GM19455 (cell line): ENCODE data around the gene CBX4.

Experiments
- ATAC-seq: cut with Tn5 transposase; IDR thresholded peaks from one replicate; pipeline ENCODE4 v1.9.1; 2021; ENCODE audit not compliant: unreplicated experiment

Gene CBX4

DNA sequence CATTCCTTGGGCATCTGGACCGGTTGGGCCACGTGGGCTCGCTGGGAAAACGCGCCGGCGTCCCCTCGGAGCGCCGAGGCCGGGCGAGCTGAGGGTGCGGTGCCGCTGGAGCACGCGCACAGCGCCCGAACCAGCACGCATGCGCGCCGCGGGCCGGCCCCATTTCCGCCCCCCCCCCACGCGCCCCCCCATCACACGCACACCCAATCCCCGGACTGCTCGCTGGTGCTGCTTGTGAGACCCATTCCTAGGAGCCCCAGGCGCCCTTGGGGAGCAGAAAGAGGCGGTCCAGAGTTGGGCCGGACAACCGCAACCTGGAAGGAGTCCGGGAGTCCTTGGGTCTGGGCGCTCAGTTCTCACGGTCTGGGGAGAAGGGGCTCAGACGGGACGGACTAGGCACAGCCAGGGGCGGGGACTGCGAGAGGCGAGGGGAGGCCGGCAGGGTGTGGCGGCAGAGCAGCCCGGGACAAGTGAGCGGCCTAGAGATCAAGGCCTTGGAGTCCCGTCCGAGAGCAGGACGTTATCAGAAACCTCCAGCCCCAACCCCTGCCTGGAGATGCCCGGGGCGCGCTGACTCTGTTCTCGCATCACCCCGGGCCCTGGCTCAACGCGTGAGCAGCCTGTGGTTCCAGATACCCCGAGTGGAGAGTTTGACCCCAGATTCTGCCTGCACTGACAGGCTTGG is 36.4 kb downstream of the CBX4 start:
- no peak for ATAC-seq

DNA sequence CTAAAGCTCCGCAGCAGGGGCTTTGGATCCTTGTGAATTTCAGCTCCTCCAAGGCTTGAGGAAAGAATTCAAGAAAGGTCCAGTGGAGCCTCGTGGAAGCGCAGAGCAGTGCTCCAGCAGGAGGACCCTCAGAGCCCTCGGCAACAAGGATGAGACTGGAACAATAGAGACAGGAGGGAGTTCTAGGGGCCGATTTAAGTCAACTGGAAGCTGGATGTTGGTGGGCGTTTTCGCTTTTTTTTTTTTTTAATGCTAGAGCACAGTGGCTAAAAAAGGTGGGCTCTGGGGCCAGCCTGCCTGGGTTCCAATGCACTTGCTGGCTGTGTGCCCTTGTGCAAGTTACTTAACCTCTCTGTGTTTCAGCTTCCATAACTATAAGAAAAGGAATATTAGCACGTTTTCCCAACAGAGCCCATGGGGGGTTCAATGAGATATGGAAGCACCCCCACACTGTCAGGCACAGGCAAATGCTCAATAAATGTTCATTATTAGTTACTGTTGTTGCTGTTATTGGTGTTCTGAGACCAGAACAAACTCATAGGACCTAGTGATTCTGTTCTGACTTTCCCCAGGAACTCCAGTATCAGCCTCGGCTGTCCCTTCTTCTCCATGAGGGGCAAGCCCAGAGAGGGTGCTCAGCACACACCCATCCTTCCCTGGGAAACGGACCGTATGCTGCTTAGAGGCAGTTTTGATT is 37.1 kb downstream of the CBX4 start:
- ATAC-seq, result no peak

DNA sequence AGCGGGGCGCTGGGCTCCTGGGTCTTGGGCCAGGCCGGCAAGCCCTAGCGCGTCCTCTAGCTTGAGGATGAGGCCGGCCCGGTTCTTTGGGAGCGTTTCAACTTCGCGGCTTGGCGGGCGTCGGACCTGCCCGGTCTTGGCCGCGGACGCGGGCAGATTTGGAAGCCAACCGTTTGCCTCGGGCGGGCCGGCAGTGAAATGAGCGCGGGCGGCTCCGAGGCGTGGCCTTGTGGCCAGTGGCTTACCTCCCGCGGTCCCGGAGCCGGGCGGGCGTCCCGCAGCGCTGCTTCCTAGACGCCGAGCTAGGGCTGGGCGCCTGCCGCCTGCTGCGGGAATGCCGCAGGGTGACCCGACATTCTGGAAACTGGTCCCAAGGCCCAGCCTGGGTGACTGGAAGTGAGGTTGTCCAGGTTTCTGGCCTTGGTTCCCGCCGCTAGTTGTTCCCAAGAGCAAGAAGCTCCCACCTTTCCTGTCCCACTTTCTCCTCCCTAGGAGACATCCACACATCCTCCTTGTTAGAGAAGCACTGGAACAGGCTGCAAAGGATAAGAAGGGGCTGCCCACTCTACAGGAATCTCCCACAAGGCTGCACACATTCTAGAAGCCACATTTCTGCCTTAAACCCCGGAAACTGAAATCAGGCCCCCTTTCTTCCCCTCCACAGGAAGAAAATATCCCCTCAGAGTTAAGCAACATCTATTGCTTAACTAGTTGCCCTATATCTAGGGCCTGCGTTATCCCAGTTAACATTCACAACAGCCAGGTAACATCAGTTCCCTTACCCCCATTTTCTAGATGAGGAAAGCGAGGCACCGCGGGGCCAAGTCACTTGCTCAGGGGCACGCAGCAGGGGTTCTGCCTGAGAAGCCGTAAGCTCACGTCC is 37.8 kb downstream of the CBX4 start:
- ATAC-seq, result no peak

DNA sequence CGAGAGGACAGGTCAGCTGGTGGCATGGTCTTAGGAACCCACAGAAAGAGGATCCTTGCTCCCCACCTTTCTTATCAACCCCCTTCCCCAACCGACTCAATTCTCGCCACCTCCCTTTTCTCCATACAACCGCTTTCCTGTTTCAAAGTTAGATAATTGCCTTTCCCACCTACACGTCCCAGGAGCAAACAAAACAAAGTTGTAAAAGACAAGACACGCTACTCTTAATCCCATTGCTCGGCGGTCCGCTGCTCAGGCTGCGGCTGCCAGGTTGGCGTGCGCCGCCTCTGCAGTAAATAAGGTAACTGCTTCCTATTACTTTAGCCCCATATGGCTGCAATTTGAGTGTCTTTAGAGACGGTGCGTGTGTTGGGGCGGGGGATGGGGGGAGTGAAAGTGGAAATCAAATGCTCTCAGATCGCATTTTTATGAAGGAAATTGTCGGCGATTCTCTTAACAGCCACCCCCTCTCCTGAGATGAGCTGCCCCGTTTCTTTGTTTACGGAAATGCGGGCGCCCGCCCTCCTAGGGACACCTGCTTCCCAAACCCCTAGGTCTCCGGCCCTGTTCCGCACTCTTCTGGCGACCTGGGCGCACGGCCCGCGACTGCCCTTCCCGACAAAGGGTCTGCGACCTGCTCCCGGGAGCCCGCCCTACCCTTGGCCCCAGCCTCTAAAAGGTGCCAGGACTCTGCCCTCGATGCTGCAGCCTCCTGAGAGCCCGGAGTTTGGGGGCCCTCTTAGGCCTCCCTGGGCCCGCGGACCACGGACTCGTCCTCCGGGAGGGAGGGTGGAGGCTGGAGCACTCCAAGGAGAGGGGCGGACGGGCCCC is 38.7 kb downstream of the CBX4 start:
- ATAC-seq, result no peak

DNA sequence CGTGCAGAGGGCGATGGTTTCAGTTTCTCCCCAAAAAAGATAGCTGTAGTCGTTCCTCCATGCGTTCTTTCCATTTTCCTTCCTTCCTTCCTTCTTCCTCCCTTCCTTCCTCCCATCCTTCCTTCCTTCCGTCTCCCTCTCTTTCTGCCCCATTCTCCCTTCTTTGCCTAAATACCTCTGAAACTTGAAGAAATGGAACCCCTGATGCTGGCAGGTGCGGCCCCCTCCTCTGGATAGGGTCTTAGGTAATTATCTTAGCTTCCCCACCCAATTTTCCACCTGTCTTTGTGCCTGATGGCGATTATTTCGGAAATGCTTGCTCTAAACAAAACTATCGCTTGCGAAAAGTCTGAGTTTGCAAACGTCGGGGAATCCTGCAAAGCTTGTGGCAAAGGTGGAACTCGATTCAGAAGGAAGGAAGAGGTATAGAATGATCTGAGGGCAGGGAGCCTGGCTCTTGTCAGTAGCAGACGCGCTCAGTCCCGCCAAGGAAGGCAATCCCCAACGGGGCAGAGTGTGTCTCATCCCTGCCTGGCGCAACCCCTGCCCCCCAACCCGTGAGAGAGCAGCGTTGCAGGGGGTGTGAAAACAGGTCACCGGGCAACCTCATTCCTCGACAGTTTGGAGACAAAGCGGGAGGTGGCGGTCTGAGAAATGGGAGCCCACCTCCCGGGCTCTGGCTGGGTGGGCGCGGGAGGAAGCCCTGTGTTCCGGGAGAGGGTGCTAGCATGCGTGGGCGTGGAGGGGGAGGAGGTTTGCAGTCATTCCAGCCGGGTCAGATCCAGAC is 39.5 kb downstream of the CBX4 start:
- ATAC-seq, result no peak

DNA sequence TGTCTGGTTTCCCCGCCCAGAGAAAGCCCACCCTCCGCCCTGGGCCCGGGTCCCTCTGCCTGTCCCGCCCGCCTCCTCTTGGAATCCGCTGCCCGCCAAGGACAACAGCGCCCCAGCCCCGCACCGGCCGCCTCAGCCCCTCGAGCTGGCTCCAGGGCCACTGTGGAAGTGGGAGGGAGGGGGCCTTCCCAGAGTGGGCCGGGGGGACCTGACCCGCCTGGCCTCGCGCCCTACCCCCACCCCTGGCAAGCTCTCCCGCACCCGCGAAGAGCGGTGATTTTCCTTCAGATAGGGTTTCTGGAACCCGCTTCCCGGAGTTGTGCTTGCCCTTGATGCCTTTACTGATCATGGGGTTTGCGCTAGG is 40.1 kb downstream of the CBX4 start:
- ATAC-seq, result no peak

DNA sequence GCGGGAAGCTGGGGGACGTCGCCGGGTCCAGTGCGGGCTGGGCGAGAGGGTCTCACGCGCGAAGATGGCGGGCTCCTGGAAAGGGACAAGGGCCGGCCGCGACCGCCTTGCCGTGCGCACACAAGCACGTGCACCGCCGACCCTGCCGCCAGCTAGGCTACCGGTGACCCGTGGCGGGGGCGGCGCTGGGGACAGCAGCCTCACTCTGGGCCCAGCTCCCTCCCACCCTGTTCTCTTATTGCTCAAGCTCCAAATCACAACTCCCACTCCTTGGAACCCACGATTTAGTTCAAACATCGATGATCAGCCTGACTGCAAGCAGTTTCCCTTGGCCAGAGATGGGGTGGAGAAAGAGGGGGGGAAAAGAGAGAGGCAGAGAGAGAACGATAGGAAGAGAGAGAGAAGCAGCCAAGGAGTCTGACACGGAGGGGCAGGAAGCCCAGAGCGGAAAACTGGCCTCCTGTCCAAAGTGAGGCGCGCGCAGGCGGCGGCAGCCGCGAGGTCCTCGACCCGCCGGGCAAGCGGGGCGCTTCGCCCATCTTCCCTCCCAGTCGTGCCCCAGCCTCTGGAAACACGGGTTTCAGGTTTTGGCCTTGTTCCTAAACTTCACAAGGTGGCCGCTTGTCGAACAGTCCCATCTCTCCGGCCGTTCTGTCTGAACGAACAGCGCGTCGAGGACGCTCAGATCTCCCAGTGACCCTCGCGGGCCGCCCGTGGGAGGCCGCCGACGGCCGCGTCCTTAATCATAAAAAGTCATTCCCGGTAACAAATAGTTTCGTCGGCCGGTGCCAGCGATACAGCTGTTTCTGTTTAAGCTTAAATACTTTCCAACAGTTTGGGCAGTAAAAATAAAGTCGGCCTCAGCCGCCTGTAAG is 40.7 kb downstream of the CBX4 start:
- no peak for ATAC-seq

DNA sequence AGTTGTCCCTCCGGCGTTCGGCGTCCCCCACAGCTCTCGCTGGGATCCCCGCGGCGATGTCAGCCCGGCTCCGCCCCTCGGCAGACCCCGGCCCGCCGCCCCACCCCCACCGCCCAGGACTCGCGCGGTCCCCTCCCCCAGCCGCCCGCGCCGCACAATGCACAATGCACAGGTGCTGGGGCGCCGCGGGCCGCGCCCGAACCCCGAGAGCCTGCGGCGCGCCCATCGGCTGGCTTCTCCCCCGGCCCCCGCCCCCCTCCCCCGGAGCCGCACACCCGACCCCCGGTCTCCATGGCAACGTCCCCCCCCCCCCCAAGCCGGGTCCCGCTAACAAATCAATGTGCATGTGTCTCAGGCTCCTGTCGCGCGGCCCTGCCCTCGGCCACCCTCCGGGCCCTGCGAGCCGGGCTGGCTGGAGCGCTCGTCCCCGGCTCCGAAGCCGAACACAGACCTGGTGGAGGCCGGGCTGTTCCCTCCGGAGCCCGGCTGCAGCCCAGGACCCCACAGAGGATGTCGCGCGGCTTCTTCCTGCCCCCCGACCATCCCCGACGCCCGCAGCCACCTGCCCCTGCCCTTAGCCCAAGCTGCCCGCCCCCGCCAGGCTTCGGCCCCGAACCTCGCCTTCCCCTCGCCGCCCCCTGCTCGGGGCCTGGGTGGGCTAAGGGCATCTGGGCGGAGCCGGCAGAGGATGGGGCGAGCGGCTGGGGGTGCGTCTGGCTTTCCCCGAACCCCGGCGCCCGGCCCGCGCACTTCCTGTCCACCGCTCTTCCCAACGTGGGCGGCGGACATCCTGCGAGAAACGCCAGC is 41.5 kb downstream of the CBX4 start:
- ATAC-seq, result peak; percentile 22

DNA sequence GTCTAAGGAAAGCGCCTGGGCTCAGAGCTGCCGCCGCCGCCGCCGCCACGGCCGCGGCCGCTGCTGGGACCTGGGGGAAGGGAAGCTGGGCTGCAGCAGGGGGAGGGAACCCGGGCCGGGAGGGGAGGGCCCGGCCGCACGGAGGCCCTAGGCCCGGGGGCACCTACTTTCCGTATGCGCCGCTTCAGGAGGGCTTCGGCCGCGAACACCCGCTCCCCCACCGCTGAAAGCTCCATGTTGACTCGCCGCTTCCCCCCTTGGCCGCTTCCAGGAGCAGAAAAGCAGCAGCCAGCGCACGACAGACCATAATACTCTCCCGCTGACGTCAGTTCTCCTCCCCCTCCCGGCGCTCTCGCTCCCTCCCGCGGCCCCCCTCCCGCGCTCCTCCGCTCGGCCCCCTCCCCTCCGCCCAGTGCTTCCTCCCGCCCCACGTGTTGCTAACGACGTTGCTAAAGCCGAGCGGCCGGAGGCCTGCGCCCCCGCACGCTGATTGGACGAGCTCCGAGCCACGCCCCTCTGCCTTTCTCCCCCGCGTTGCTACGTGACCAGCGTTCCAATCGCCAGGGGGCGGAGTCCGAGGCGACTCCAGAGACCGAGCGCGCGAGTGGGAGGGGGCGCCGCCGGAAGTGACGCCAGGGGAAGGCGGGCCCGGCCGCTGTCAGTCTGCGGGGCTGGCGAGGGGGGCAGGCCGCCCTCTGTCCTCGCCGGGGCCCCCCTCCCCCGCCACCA is 42.3 kb downstream of the CBX4 start, which contains the start of gene CBX8:
Gene CBX8, minus strand, starts transcription at position 315 of the 729 bp plus-strand sequence. Its CDS starts 79 bp downstream, at position 236.
- peak; percentile 80 for ATAC-seq

DNA sequence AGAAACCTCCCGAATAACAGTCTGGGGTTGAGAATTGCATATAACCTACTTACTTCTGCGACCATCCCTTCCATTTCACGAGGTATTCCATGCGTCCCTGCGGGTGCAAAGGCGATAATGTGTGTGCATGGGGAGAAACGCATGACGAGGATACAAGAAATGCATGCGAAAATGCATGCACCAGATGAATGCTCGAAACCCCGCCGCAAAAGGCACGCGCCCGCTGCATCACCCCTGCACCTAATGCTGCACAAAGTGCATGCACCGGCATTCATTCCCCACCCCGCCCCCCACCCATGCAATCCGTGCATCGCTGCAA is 42.8 kb downstream of the CBX4 start:
- no peak for ATAC-seq

DNA sequence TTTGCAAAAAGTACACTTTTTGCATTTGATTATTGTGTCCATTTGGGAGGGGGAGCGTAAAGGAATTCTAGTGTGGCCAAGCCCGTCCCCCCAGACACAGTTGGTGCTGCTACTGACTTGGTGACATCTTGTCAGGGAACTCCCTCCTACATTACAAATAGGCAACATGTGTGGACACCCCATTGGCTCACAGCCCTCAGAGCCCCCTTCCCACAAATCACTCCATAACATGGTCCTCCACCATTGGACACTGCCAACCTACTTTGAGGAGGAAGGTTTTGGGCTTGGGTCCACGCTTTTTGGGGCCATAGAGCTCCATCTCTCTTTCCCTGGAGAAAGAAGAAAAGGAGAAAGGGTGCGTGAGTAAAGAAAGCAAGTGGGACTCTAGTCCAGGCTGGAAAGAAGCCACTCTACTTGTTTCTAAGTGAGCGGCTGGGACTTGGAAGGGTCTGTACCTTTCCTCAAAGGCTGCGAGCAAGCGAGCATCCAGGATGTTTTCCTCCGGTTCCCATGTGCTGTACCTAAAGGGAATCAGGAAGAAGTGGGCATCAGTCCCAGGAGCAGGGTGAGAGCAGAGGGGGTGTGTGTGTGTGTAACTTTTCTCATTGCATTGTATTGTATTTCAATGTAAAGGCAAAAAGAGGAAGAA is 43.3 kb downstream of the CBX4 start:
- ATAC-seq, result no peak

DNA sequence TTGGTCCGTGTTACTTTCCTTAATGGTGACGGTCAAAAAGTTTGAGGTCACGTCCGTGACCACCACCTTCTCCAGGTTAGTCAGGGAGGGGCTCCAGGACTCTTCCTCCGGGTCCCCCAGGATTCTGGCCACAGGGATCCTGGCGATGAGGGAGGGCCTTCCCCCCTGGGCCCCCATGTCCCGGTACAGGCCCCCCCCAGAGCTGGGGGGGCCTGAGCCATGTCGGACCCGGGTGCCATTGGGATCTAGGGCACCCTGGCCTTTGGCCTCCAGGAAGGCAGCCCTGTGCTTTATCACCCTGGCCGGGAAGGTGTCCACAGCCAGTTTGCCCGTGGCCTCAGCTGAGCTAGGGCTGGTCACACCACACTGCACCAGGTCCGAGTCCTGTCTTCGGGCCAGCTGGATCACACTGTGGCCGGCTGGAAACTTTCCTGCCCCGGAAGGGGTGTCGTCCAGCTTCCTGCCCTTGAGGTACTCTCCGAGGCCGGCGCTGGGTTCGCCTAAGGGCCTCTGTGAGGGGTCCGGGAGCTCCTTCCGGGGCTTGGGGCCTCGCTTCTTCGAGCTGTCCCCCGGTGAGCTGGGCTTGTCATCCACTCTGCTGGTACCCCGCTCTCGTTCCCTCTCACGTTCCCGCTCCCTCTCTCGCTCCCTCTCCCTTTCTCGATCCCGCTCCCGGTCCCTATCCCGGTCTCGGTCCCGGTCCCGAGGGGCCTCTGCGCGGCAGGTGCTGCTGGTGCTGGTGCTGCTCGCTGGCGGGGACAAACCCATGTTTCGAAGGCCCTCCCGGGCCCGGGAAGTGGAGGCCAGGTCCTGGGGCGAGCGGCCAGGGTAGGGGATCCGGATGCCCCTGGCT is 44.4 kb downstream of the CBX4 start:
- no peak for ATAC-seq

DNA sequence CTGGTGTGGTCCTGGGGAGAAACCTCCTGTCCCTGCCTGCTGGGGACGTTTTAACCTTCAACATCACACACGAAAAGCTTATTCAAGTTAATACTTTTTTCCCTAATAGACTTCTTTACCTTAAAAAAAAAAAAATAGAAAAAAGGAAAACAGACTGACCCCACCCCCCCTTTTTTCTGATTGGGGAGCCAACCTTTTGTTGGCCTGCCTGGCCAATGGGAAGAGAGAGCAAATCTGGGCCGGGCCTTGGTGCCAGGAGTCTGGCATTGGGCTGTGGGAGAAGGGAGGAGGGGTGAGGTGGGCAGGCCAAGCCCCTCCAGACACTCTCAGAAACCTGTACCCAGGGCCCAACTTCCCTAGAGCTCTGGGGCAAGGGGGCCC is 45.3 kb downstream of the CBX4 start:
- ATAC-seq, result no peak

DNA sequence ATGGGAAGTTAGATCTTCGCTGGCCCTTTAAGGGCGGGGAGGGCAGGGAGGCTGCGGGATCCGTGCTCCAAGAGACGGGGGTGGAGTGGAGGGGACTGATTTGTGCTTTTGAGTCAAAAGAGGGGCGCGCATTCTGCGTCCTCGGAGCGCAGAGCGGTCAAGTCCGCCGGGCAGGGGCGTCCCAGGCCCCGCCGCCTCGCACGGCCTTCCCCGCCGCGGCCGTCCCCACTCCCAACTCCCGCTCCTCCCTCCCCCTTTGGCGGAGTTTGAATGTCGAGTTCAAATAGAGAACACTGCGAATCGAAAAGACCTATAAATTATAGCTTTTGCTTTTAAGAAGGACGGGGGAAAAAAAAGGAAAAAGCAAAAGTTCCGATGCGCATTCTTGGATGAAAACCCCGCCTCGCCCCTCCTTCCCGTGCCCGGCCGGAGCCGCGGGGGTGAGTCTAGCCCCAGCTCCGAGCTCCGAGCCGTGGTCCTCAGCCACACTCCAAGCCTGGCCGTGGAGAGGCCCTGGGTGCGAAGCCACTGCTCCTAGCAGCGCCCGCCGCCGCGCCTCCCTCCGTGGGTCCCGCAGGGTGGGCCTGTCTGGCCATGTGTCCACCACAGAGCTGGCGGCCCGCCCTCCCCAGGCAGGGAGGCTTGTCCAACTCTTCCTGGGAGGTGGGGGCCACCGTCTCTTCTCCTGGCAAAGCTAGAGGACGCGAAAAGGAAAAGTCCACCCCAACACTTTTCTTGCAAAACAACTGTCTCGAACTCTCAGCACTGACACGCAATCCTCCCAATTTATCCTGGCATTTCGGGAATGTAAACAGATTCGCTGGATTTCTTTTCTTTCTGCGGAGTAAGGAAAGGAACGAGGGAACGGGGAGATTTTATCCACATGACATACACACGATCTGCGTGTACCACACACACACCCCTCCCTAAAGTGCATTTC is 46.0 kb downstream of the CBX4 start:
- ATAC-seq, result no peak

DNA sequence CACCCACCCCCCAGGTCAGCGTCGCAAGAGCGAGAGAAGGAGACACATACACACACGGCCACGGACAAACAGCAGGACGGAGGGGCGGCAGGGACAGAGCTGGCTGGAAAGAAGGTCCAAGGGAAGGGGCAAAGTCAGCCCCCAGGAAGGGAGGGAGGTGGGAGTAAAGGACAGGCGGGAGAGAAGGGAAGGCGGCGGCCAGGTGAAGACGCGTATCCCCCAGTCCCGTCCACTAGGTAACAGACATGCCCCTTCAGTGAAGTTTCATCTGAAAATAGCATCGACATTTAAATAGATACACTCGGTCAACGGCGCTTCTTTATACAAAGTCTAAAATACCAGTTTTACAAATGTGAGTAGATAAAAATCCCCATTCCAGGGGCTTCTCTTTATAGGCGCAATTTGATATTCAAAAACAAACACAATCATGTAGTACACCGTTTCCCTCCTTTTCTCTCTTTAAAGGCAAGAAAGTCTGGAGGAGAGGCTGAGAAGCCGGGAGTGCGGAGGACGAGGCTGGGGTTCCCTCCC is 46.8 kb downstream of the CBX4 start:
- no peak for ATAC-seq
